GM12878 (cell line): ENCODE data around the gene ZNF454. TPM values are rescaled to one million over a fixed set of nuclear protein-coding genes. Genes with fewer than 3 reads are reported as not detected.

Source experiments
- ATAC-seq: fragments of 200-7000 bp; cut with Tn5 transposase; 3 replicates; pipeline ENCODE4 v1.9.1; 2020; ENCODE audit warnings: mild to moderate bottlenecking, moderate library complexity
- BruUV-seq: library from RNA; stranded (reverse); fragments of 400-500 nt; replicated peaks from 2 replicates; lab custom pipeline; 2021; lab: Mats Ljungman, UMichigan
- CTCF ChIA-PET: fragments of 300-600 bp; sonication (Branson Sonifier 250); formaldehyde crosslinking; extraction: SDS; loops from one replicate; lab custom pipeline; 2021; ENCODE audit warnings: inconsistent platforms; lab: Yijun Ruan, JAX
- POLR2A ChIA-PET: fragments of 350-600 bp; formaldehyde crosslinking; extraction: SDS; loops from one replicate; lab custom pipeline; 2021; ENCODE audit warnings: inconsistent platforms; lab: Charles Lee
- RAD21 ChIA-PET: fragments of 300-600 bp; sonication (Branson Sonifier 250); formaldehyde crosslinking; loops from one replicate; lab custom pipeline; 2023; ENCODE audit warnings: antibody characterized with exemption; ENCODE audit not compliant: unreplicated experiment; lab: Charles Lee
- SMC1A ChIA-PET: fragments of 300-600 bp; sonication (Branson Sonifier 250); formaldehyde crosslinking; loops from one replicate; lab custom pipeline; 2023; ENCODE audit not compliant: unreplicated experiment, uncharacterized antibody; lab: Charles Lee
- DNase-seq: peaks from one replicate; pipeline ENCODE4 v3.0.0-alpha.2; 2011; ENCODE audit warnings: low read depth, low spot score
- FAIRE-seq: peaks from 3 replicates; lab custom pipeline; 2011; peaks lifted over from hg19 to GRCh38; lab: Jason Lieb, UNC
- H2AFZ ChIP-seq: 2 replicates; pipeline ENCODE4 v1.6.0; 2011; ENCODE audit warnings: low read depth, low read length, control low read depth; ENCODE audit not compliant: control insufficient read depth
- H3K27ac ChIP-seq: 2 replicates; pipeline ENCODE4 v1.5.1; 2011; ENCODE audit warnings: control low read depth; ENCODE audit not compliant: control insufficient read depth, insufficient read depth
- H3K27me3 ChIP-seq, 2 experiments: replicated peaks in 1 of 2; 2 replicates each; pipeline versions ENCODE4 v1.6.0 to v1.6.1; 2011; ENCODE audit warnings: low read length in 1 of 2; ENCODE audit not compliant: control insufficient read depth in 2 of 2, insufficient read depth in 2 of 2
- H3K36me3 ChIP-seq, 2 experiments: 2 replicates each; pipeline ENCODE4 v1.5.1; 2011; ENCODE audit warnings: low read length in 1 of 2; ENCODE audit not compliant: control insufficient read depth in 2 of 2, insufficient read depth in 2 of 2
- H3K4me1 ChIP-seq: 2 replicates; pipeline ENCODE4 v1.6.1; 2011; ENCODE audit warnings: mild to moderate bottlenecking, low read length, moderate library complexity, mixed read lengths; ENCODE audit not compliant: control insufficient read depth, insufficient read depth
- H3K4me2 ChIP-seq: 2 replicates; pipeline ENCODE4 v1.6.0; 2011; ENCODE audit warnings: control low read depth; ENCODE audit not compliant: control insufficient read depth, insufficient read depth
- H3K4me3 ChIP-seq: fragments of 200-600 bp; sonication (generic); 2 replicates; pipeline ENCODE4 v1.5.1; 2016
- H3K79me2 ChIP-seq: 2 replicates; pipeline ENCODE4 v1.6.0; 2011; ENCODE audit warnings: low read length; ENCODE audit not compliant: control insufficient read depth, insufficient read depth
- H3K9ac ChIP-seq: 2 replicates; pipeline ENCODE4 v1.8.0; 2011; ENCODE audit warnings: low read length, control low read depth, mixed read lengths; ENCODE audit not compliant: control insufficient read depth, insufficient read depth
- H3K9me3 ChIP-seq: replicated peaks from 3 replicates; pipeline ENCODE4 v1.5.1; 2011; ENCODE audit warnings: mild to moderate bottlenecking, low read length; ENCODE audit not compliant: control insufficient read depth, insufficient read depth
- H4K20me1 ChIP-seq: 2 replicates; pipeline ENCODE4 v1.6.0; 2011; ENCODE audit not compliant: control insufficient read depth, insufficient read depth
- HCFC1 ChIP-seq: fragments of 150-350 bp; IDR thresholded peaks from 2 replicates; pipeline ENCODE4 v1.6.1; 2014; ENCODE audit warnings: low read length
- JUNB ChIP-seq: IDR thresholded peaks from 2 replicates; pipeline ENCODE4 v1.6.1; 2016; ENCODE audit warnings: antibody characterized with exemption, mild to moderate bottlenecking
- RUNX3 ChIP-seq: IDR thresholded peaks from 2 replicates; pipeline ENCODE4 v1.6.1; 2012; ENCODE audit warnings: low read length, inconsistent platforms
- ZNF274 ChIP-seq: IDR thresholded peaks from one replicate; pipeline ENCODE4 v1.8.0; 2011; ENCODE audit not compliant: insufficient read length, insufficient read depth
- WGBS: methylation state at CpG from one replicate; pipeline ENCODE4 v1.1.6; 2016; ENCODE audit warnings: low lambda C conversion rate; ENCODE audit not compliant: insufficient replicate concordance, insufficient coverage; ENCODE audit errors: missing lambda C conversion rate; 5-methylcytosine and 5-hydroxymethylcytosine counted together
- in situ Hi-C: fragments of 300-500 bp; cut with MboI; formaldehyde crosslinking; loops from 9 replicates; pipeline ENCODE4 v1.14.3; 2018; ENCODE audit warnings: mixed read lengths
- intact Hi-C: fragments of 100-400 bp; cut with micrococcal nuclease; formaldehyde crosslinking; loops from one replicate; pipeline ENCODE4 v1.14.2; 2022; ENCODE audit not compliant: unreplicated experiment
- polyA plus RNA-seq, 11 experiments: library from polyadenylated mRNA; depleted of rRNA in 4 of 11; unstranded in 6 of 11; stranded (reverse) in 5 of 11; fragments of >200 nt; fragmentation: Nextera tagmentation in 4 of 11; fragmentation: Illumina TruSeq in 1 of 11; extraction: Ambion mirVana in 4 of 11; extraction: Trizol in 1 of 11; gene quantifications; 1 replicate in 1 of 11; 2 replicates in 10 of 11; pipeline versions ENCODE4 v1.2.1 to v1.2.3, GENCODE V29; 2011 to 2016; ENCODE audit warnings: inconsistent platforms in 2 of 11, missing spikeins in 2 of 11, low read depth in 1 of 11
- total RNA-seq, 4 experiments: library from RNA; depleted of rRNA in 3 of 4; stranded (reverse); fragments of >200 nt in 3 of 4; fragmentation: Illumina TruSeq in 1 of 4; extraction: Trizol in 1 of 4; gene quantifications; 2 replicates each; pipeline versions ENCODE4 v1.2.1 to v1.2.3, GENCODE V29; 2013 to 2021
- TF ChIP-seq, protein P1 (sequence below): fragments of 450-650 bp; IDR thresholded peaks from 2 replicates; pipeline ENCODE4 v1.6.1; 2017; ENCODE audit warnings: low read depth, mild to moderate bottlenecking, moderate library complexity

ZNF454 gene
- total and polyA plus RNA-seq, 10 of the 15 experiments (the other 5 are each of a cell fraction or from before 2014, with no cell fraction given): not detected

DNA sequence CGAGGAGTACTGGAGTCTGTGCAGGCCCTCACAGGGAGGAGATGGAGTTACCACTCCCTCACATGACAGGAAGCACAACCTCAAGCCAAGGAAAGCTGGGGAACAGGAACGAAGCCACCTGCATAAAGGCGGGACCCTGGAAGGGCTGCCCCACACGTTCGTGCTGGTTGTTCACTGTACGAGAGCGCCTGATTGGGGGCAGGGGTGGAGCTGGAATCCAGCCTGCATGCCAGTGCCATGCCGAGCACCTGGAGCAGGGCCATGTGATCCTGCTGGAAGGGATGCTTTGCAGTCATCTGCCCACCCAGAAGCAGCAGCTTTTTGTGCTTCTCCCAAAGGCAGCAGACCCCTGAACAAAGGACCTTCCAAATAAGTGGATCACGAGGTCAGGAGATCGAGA lies 42.7 kb downstream of the ZNF454 start:
- SMC1A ChIA-PET: no interaction called here
- Histone ChIP-seq H2AFZ (no peak overlapping the region), H3K79me2 (no peaks in the 10 kb centered on the region), H4K20me1 (no peaks in the 10 kb centered on the region), H3K4me2 (no peak overlapping the region), H3K4me3 (no peak overlapping the region), H3K27me3 (no peaks in the 10 kb centered on the region), H3K9me3 (no peaks in the 10 kb centered on the region; the same call in 2 of the 3 replicates), H3K36me3 (no peaks in the 10 kb centered on the region), H3K4me1 (no peaks in the 10 kb centered on the region), H3K27ac (no peak overlapping the region), H3K9ac (no peak overlapping the region)
- FAIRE-seq (no peak), DNase-seq (no peak), ATAC-seq (no peak)
- intact Hi-C loops: no loop called here
- no TSS peak for BruUV-seq
- 17% methylated on average over 10 of the region's 10 CpGs for WGBS
- in situ Hi-C loops: no loop called here
- RAD21 ChIA-PET: no interaction called here
- TF ChIP-seq HCFC1: no peak
- POLR2A ChIA-PET: no interaction called here
- CTCF ChIA-PET: no interaction called here

GRCh38 chr5:178984145-178985072 lies 43.4 kb downstream of the ZNF454 start:
- ChIA-PET SMC1A (no interaction called here), RAD21 (no interaction called here), CTCF (no interaction called here), POLR2A (no interaction called here)
- no peak overlapping the region for H3K4me2 ChIP-seq
- H3K4me1 ChIP-seq: no peaks in the 10 kb centered on the region
- in situ Hi-C loops: no loop called here
- ATAC-seq (no peak), DNase-seq (no peak), FAIRE-seq (no peak)
- TF ChIP-seq HCFC1: no peak
- TF ChIP-seq ZNF274: no peak
- TF ChIP-seq RUNX3: no peak
- no peak for TF ChIP-seq JUNB
- TF ChIP-seq, protein P1, sequence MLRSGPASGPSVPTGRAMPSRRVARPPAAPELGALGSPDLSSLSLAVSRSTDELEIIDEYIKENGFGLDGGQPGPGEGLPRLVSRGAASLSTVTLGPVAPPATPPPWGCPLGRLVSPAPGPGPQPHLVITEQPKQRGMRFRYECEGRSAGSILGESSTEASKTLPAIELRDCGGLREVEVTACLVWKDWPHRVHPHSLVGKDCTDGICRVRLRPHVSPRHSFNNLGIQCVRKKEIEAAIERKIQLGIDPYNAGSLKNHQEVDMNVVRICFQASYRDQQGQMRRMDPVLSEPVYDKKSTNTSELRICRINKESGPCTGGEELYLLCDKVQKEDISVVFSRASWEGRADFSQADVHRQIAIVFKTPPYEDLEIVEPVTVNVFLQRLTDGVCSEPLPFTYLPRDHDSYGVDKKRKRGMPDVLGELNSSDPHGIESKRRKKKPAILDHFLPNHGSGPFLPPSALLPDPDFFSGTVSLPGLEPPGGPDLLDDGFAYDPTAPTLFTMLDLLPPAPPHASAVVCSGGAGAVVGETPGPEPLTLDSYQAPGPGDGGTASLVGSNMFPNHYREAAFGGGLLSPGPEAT: no peak
- H3K9ac ChIP-seq: no peak overlapping the region
- BruUV-seq: no TSS peak
- H3K36me3 ChIP-seq: no peaks in the 10 kb centered on the region
- H3K27ac ChIP-seq: no peak overlapping the region
- H4K20me1 ChIP-seq: no peaks in the 10 kb centered on the region
- no peaks in the 10 kb centered on the region for H3K79me2 ChIP-seq
- WGBS: 59% methylated on average over 36 of the region's 37 CpGs
- H3K9me3 ChIP-seq: no peaks in the 10 kb centered on the region; the same call in 2 of the 3 replicates
- H2AFZ ChIP-seq: no peak overlapping the region
- intact Hi-C loops: no loop called here
- H3K27me3 ChIP-seq: no peaks in the 10 kb centered on the region
- no peak overlapping the region for H3K4me3 ChIP-seq
